GM19239 (cell line): ENCODE data around the gene SLC24A3.
A peak's percentile ranks its signal among the peaks of the same experiment; 100 is the strongest.

ENCODE experiments used
- DNase-seq: peaks from one replicate; pipeline ENCODE4 v3.0.0; 2011; ENCODE audit warnings: low spot score; ENCODE audit not compliant: insufficient read length
- FAIRE-seq: peaks from 2 replicates; lab custom pipeline; 2011; peaks lifted over from hg19 to GRCh38; lab: Jason Lieb, UNC

The SLC24A3 gene

GRCh38 chr20:19713822-19714578 is 501.6 kb downstream of the SLC24A3 start:
- no peak for FAIRE-seq

GRCh38 chr20:19714579-19714840 is 502.1 kb downstream of the SLC24A3 start:
- no peak for FAIRE-seq
- DNase-seq: no peak

More at GRCh38 chr20:19713822-19714578, 501.6 kb downstream of the SLC24A3 start:
- no peak for DNase-seq

GRCh38 chr20:19715986-19716385 is 503.5 kb downstream of the SLC24A3 start:
- DNase-seq: no peak
- FAIRE-seq: no peak

- DNase-seq (no peak), FAIRE-seq (no peak)
Measured at GRCh38 chr20:19718880-19719279, 506.4 kb downstream of the SLC24A3 start.

GRCh38 chr20:19720991-19721390 is 508.5 kb downstream of the SLC24A3 start:
- no peak for DNase-seq
- no peak for FAIRE-seq

- FAIRE-seq: no peak
- DNase-seq: no peak
Measured at GRCh38 chr20:19723051-19723450, 510.6 kb downstream of the SLC24A3 start.

- no peak for FAIRE-seq
- DNase-seq: no peak
Measured at GRCh38 chr20:19723813-19724430, 511.5 kb downstream of the SLC24A3 start.

GRCh38 chr20:19725373-19725772 is 512.9 kb downstream of the SLC24A3 start:
- FAIRE-seq (no peak), DNase-seq (no peak)

GRCh38 chr20:19725814-19726525 is 513.5 kb downstream of the SLC24A3 start:
- FAIRE-seq (no peak), DNase-seq (no peak)

- FAIRE-seq (no peak), DNase-seq (no peak)
Measured at GRCh38 chr20:19727251-19727847, 514.9 kb downstream of the SLC24A3 start.

- no peak for FAIRE-seq
- no peak for DNase-seq
Measured at GRCh38 chr20:19729672-19730071, 517.2 kb downstream of the SLC24A3 start.

- FAIRE-seq (no peak), DNase-seq (no peak)
Measured at GRCh38 chr20:19730706-19731105, 518.3 kb downstream of the SLC24A3 start.

GRCh38 chr20:19734811-19735210 is 522.4 kb downstream of the SLC24A3 start:
- FAIRE-seq (no peak), DNase-seq (no peak)

GRCh38 chr20:19735446-19735845 is 523.0 kb downstream of the SLC24A3 start:
- no peak for DNase-seq
- peak; percentile 18 for FAIRE-seq

- FAIRE-seq (no peak), DNase-seq (no peak)
Measured at GRCh38 chr20:19737025-19737424, 524.6 kb downstream of the SLC24A3 start.

- FAIRE-seq (no peak), DNase-seq (no peak)
Measured at GRCh38 chr20:19738951-19739350, 526.5 kb downstream of the SLC24A3 start.

- no peak for DNase-seq
- no peak for FAIRE-seq
Measured at GRCh38 chr20:19739351-19739750, 526.9 kb downstream of the SLC24A3 start.

- DNase-seq (no peak), FAIRE-seq (no peak)
Measured at GRCh38 chr20:19740512-19740911, 528.1 kb downstream of the SLC24A3 start.

GRCh38 chr20:19741924-19742323 is 529.5 kb downstream of the SLC24A3 start:
- DNase-seq: no peak
- no peak for FAIRE-seq

- FAIRE-seq (no peak), DNase-seq (no peak)
Measured at GRCh38 chr20:19742974-19743639, 530.7 kb downstream of the SLC24A3 start.

GRCh38 chr20:19743640-19743995 is 531.2 kb downstream of the SLC24A3 start:
- no peak for DNase-seq
- no peak for FAIRE-seq
